NCI-H1417 treated with DMSO at 0.1 percent for 48 hours (cell line): ENCODE measurements around the gene RAP2A.

ENCODE experiments used
- DNase-seq: peaks from one replicate; lab custom pipeline; 2025; lab: John Stamatoyannopoulos, UW

The RAP2A gene

DNA sequence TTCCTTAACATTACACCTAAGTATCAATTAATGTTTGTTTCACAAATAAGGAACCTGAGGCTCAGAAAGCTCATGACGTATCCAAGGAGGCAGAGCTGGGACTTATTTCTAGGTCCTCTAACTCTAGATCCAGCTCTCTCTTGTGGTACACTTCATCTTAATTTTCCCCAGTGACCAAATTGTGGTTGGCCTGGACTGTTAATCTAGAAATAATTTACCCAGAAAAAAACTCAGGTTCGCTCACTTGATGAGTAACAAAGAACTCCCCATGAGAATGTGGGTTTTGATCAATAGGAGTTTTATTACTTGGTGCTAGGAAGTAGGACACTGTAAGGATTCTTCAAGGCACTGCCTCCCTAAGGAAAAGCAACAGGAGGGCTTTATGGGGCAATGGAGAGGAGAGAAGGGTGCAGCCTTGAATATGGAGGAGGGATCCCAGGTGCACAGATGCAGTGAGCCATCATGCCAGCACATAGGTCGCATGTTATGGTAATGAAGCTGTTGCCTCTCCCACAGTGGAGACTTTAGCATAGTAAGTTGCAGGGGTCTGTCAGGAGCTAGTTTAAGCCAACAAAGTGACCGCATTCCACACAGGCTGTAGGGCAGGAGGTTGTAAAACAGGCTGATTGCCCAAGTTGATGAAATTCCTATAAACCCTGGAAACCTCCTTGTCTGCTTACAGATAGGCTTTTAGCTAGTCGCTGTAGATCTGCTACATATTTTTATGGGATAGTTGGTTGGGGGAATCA lies 14.7 kb downstream of the RAP2A start:
- DNase-seq = no peak

DNA sequence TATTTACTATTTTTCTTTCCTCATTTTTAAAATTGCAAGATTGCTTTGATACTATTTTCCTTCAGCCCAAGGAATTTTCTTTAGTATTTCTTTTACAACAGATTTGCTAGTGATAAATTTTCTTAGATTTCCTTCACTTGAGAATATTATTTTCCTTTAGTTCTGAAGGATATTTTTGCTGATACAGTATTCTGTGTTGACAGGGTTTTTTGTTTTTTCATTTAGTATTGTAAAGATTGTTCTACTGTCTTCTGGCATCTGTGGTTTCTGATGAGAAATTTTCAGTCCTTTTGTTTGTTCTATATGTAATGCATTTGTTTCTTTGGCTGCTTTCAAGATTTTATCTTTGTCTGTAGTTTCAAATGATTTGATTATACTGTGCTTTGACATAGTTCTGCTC lies 20.7 kb downstream of the RAP2A start:
- no peak for DNase-seq

- DNase-seq = no peak
These were observed 22.1 kb downstream of the RAP2A start for GRCh38 chr13:97456047-97456446.

GRCh38 chr13:97459215-97459777 lies 25.3 kb downstream of the RAP2A start:
- DNase-seq = no peak

GRCh38 chr13:97460004-97460775 lies 26.2 kb downstream of the RAP2A start:
- no peak for DNase-seq

DNA sequence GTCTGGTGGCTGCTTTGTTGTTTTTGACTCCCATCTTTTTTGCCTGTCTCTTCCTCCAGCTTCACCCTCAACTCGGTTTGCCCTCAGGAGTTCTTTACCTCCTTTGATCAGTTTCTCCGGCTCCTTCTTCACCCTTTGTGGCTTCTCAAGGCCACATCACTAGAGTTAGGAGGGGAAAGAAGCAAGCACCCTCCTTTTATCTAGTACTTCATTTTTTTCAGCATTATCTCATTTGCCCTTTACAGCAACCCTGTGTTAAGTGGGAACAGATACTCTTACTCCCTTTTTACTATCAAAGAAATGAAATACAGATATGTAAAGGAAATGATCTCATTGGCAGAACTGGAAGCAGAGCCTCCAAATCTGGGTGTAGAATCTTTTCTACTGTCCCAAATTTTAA lies 26.9 kb downstream of the RAP2A start:
- no peak for DNase-seq

DNA sequence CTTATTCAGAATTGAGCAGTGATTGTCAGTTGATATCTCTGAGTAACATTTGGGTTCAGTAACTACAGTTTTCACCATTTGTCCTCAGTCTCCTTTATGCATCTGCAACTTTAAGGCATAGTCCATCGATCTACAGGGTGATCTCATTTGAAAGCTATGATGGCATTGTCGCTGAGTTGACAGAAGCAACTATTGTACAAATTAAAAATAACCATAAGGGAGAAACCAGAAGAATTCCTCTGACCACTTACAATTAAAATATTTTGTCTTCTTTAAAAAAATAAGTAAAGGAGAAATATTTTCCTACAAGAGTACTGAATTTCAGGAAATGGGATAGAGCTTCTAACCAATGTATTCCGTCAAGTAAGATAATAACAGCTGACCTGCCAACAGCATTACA lies 30.6 kb downstream of the RAP2A start:
- DNase-seq = no peak

GRCh38 chr13:97466722-97467121 lies 32.8 kb downstream of the RAP2A start:
- DNase-seq = no peak

- no peak for DNase-seq
These were observed 34.4 kb downstream of the RAP2A start for GRCh38 chr13:97468331-97468730.

DNA sequence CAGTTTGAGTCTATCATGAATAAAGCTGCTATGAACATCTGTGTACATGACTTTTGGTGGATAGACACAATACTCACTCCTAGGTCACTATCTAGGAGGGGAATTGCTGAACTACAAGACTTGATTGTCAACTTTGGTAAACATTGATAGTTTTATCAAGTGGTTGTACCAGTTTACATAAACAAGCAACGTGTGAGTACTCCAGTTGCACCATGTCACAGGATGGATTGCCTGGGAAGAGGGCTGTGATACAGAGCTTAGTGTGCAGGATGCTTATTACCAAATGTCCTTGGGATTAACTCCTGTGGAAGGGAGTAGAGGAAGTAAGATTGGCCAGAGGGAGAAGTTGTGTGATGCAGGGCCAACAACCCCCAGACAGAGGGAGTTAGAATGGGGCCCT lies 37.7 kb downstream of the RAP2A start:
- DNase-seq = no peak

DNA sequence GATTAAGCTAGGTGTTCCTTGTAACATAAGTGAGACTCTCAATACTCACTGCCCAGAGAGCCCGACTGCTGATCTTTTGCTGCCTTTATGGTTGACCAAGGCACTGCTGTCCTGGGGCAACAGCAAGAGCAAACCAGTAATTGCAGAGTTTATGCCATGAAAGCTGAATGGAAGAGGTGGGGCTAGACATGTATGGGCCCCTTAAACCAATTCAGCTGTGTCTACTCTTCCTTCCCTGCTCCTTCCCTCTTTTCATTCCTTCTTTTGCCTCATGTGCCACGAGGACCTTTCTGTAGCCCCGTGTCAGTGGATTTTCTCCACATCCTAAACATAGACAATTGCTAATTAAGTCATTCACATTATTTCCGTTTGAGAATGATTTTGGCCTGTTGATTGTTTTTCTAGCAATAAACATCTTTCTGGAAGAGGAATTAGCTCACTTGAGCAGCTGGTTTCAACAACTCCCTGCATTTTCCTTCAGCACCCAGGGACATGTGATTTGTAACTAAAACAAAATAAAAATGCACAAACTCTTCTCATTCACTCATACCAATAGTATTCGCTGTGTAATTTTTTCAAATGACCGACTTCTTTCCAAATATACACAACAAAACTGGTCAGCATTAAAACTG lies 40.5 kb downstream of the RAP2A start:
- DNase-seq = no peak

DNA sequence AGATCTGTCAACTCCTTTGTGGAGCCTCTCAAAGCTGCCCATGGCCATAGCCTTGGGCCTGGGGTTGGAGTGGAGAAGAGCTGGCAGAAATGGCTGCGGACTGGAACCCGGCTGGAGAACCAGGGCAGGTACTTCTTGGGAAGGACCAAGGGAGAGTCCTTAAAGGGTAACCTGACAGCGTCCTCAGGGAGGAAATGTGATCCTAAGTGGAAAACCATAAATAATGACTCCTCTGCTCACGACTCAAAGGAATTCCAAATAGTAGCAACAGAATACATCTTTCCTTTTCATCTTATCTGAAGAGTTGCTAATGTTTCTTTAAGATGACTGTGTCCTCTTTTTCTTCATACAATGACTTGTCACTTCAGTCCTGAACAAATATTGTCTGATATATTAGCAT lies 41.0 kb downstream of the RAP2A start:
- no peak for DNase-seq

- peak; percentile 14 for DNase-seq
These were observed 43.9 kb downstream of the RAP2A start for GRCh38 chr13:97477844-97478243.

DNA sequence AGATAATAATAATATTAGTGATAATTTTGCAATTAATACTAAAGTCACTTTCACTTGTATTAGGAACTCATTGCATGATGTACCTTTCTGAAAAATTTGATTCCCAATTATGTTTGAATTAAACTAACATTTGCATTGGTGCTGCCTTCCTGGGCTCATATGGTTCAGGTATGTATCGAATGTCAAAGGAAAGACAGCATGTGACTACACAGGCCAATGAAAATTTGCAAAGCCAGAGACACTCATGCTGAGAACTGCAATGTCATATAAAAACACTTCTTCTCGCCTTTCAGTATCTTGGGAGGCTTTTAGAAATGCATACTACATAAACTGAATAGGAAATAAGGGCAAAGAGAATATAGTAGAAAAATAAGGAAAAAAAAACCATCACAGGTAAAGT lies 44.3 kb downstream of the RAP2A start:
- no peak for DNase-seq

DNA sequence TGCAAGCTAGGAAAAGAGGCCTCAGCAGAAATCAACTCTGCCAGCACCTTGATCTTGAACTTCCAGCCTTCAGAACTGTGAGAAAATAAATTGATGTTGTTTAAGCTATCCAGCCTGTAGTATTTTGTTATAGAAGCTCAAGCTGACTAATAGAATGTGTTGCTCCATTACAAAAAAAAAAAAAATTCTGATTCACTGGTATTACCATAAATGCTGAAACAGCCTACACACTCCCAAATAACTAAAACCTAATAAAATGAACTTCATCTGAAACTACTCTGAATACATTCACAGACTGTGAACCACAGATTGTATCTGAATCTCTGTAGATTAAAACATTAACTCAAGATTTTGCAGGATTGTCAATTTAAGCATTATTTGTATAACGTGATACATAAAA lies 49.5 kb downstream of the RAP2A start:
- no peak for DNase-seq

- no peak for DNase-seq
These were observed 50.3 kb downstream of the RAP2A start for GRCh38 chr13:97484301-97484700.

DNA sequence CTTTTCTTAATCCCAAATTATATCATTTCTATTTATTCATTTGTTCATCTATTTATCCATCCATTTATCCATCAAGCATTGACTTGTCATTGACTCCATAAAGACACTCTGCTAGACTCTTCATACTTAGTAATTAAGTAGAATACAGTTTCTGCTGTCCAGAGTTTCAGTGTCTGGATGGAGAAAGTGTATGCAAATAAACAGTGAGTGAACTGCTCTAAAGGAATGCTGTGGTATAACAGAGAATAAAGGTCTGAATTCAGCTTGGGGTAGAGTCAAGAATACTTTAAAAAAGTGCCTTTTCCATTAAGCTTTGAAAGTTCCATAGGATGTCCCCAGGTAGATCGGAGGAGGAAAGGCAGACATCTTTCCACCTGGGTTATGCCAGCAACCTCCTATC lies 51.4 kb downstream of the RAP2A start:
- no peak for DNase-seq

DNA sequence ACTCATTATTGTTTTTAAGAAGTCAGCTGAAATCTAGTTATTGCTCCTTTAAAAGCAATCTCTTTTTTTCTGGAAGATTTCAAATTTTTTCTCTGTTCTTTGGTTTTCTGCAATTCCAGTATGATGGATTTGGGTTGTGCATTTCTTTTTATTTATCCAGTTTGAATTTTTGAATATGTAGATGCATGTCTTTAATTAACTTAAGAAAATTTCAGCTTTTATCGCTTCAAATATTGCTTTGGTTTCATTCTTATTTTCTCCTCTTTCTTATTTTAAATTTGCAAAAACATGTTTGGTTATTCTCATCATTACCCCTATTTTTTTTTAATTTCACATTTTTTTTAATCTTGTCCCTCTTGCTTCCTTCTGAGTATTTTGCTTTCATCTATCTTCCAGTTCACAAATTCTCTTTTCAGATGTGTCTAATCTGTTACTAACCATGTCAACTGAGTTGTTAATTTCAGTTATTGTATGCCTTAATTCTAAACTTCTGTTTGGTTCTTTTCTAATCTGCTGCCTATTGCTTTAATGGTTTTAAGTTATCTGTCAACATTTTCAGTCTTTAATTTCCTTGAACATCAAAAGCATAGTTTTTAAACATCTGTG lies 56.8 kb downstream of the RAP2A start:
- no peak for DNase-seq

DNA sequence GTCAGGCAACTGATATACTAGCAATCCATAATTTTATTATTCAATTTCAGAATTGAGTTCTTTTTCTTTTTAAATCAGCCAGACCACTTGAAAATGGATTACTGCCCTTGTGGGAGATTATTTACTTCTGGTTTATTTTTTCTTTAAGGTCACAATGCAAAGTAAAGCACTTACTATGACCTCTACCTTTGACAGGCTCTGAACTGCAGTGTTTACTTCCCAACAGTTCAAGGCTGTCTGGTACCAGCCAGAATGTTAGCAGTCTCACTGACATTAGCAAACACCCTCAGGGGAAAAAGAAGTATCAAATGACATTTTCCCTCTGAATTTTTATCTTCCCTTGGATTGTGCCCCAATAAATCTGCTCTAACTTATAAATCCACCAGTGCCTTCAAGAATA lies 57.5 kb downstream of the RAP2A start:
- no peak for DNase-seq

- no peak for DNase-seq
These were observed 58.3 kb downstream of the RAP2A start for GRCh38 chr13:97492257-97492656.

DNA sequence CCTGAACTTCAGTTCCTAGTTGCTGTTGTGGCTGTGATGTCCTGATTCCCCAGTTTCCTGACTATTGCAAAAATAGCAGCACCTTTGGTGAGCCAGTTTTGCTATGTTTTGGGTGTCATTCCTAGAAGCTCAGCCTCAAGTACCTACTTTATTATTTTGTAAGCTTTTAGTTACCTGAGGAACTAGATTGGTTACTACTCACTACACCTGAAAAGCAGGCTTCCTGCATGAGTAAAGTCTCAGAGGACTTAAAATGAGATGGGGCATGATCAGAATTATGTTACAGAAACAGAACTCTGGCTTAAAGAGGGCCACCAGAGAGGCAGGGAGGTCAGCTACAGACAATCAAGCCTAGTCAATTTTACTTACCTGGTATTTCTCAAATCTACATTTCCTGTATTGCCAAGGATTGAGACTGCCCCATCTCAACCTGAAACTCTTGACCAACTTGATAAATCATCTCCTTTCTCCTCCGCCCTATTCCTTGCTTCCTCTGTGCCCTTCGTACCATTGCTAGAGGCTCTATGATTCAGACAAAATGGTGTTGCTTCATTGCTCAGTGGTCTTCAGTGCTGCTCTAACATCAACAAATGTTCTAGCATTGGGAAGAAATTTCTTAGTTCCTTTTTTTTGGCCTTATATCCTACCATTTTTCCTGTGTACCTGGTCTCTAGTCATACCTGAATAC lies 58.9 kb downstream of the RAP2A start:
- no peak for DNase-seq

- DNase-seq = no peak
These were observed 59.5 kb downstream of the RAP2A start for GRCh38 chr13:97493456-97493855.
